H1 (cell line): ENCODE data around the gene PKP1. TPM values are rescaled to one million over a fixed set of nuclear protein-coding genes. Genes with fewer than 3 reads are reported as not detected.

ENCODE experiments used
- ATF3 ChIP-seq: IDR thresholded peaks from 2 replicates; pipeline ENCODE4 v1.6.1; 2011; ENCODE audit warnings: low read depth, mild to moderate bottlenecking, low read length; ENCODE audit not compliant: insufficient read depth
- CTCF ChIP-seq, 3 experiments: IDR thresholded peaks; 1 replicate in 2 of 3; 2 replicates in 1 of 3; pipeline versions ENCODE4 v1.5.1 to v1.6.1; 2011; ENCODE audit warnings: low read length in 3 of 3, mild to moderate bottlenecking in 3 of 3, inconsistent platforms in 2 of 3, low read depth in 1 of 3, moderate library complexity in 1 of 3; ENCODE audit not compliant: insufficient read depth in 1 of 3; ENCODE audit errors: control extremely low read depth in 1 of 3
- SP4 ChIP-seq: IDR thresholded peaks from 2 replicates; pipeline ENCODE4 v1.6.1; 2012; ENCODE audit warnings: low read length, inconsistent platforms
- SUZ12 ChIP-seq: fragments of 200-600 bp; sonication (generic); IDR thresholded peaks from 2 replicates; pipeline ENCODE4 v1.6.1; 2012; ENCODE audit warnings: mild to moderate bottlenecking, inconsistent platforms, low read length, moderate library complexity, mixed read lengths
- polyA plus RNA-seq, 7 experiments: library from polyadenylated mRNA; depleted of rRNA in 3 of 7; stranded (reverse) in 5 of 7; unstranded in 2 of 7; fragments of >200 nt in 5 of 7; fragments of 200-250 nt in 2 of 7; gene quantifications; 1 replicate in 5 of 7; 2 replicates in 1 of 7; 4 replicates in 1 of 7; pipeline versions ENCODE4 v1.2.1 to v1.2.3, GENCODE V29; 2011 to 2013; ENCODE audit warnings: missing spikeins in 2 of 7, mixed read lengths in 2 of 7
- total RNA-seq: library from RNA; stranded (reverse); fragmentation: NEBNext Ultra II Directional; extraction: Animal tissue kit (Norgen Biotek cat#: 25700); gene quantifications from 2 replicates; pipeline ENCODE4 v1.2.1, GENCODE V29; 2021

The PKP1 gene
- total and polyA plus RNA-seq, 2 of the 8 experiments (the other 6 are each of a cell fraction or from before 2014, with no cell fraction given), result 0.21 to 0.95 TPM

- no peak for TF ChIP-seq CTCF (IDR thresholded peaks at IDR 0.05; ENCODE audit: control extremely low read depth in 1 of 3, insufficient read depth in 1 of 3, low read depth in 1 of 3, low read length in 3 of 3)
- no peak for TF ChIP-seq ATF3
- TF ChIP-seq SUZ12, result no peak
- TF ChIP-seq SP4, result no peak
Measured at GRCh38 chr1:201261771-201262547, 21.3 kb upstream of the PKP1 start (continued).
